ENCODE data around the gene PRKCH. TPM values are rescaled to one million over a fixed set of nuclear protein-coding genes. Genes with fewer than 3 reads are reported as not detected.
A peak's percentile ranks its signal among the peaks of the same experiment; 100 is the strongest.

Gene PRKCH
- total RNA-seq, 4 donors from 2014 or later = 17.9 to 28.7 (median 25.0) TPM

GRCh38 chr14:61476105-61476753 lies 154.8 kb downstream of the PRKCH start:
- Histone ChIP-seq H3K9me3 (no peaks in the 10 kb centered on the region), H3K27ac (peak overlapping the region; percentile 78 to 90 (median 80)), H3K4me3 (no peak overlapping the region), H3K27me3 (no peaks in the 10 kb centered on the region), H3K36me3 (no peaks in the 10 kb centered on the region), H3K4me1 (peaks cover 5 to 82% (median 16%) of the 10 kb centered on the region in 3 donors)
- whole genome bisulfite sequencing, 2 donors (ENCODE audit: low coverage in 1 of 2) = 83 to 86% methylated on average over 2 of the region's 2 CpGs
- TF ChIP-seq EP300 (IDR thresholded peaks at IDR 0.05) (no peak), POLR2AphosphoS5 (IDR thresholded peaks at IDR 0.05) (no peak), CTCF (IDR thresholded peaks at IDR 0.05) (no peak), POLR2A (IDR thresholded peaks at IDR 0.05) (no peak)
- ATAC-seq = no peak

- H3K9me3 ChIP-seq = no peaks in the 10 kb centered on the region
- peak overlapping the region; percentile 78 to 90 (median 80) for H3K27ac ChIP-seq
- peaks cover 5 to 76% (median 9%) of the 10 kb centered on the region in 3 donors for H3K4me1 ChIP-seq
- ATAC-seq = peak; percentile 82
- TF ChIP-seq POLR2A (IDR thresholded peaks at IDR 0.05) = peak in 1 of 2 donors; percentile 14
- TF ChIP-seq EP300 (IDR thresholded peaks at IDR 0.05) = peak; percentile 46
- peak; percentile 90 for TF ChIP-seq POLR2AphosphoS5 (IDR thresholded peaks at IDR 0.05)
- no peak for TF ChIP-seq CTCF (IDR thresholded peaks at IDR 0.05)
- 31 to 56% methylated on average over 5 to 6 of the region's 6 CpGs for WGBS, 2 donors (ENCODE audit: low coverage in 1 of 2)
- no peaks in the 10 kb centered on the region for H3K27me3 ChIP-seq
- H3K4me3 ChIP-seq = no peak overlapping the region
- no peaks in the 10 kb centered on the region for H3K36me3 ChIP-seq
These were observed 155.5 kb downstream of the PRKCH start for GRCh38 chr14:61476754-61477410.

GRCh38 chr14:61477712-61478462 lies 156.5 kb downstream of the PRKCH start:
- WGBS, 2 donors (ENCODE audit: low coverage in 1 of 2) = 66 to 77% methylated on average over 4 to 7 of the region's 10 CpGs
- H3K27me3 ChIP-seq = no peaks in the 10 kb centered on the region
- no peaks in the 10 kb centered on the region for H3K36me3 ChIP-seq
- TF ChIP-seq EP300 (IDR thresholded peaks at IDR 0.05) (no peak), POLR2A (IDR thresholded peaks at IDR 0.05) (no peak), POLR2AphosphoS5 (IDR thresholded peaks at IDR 0.05) (no peak), CTCF (IDR thresholded peaks at IDR 0.05) (no peak)
- ATAC-seq = no peak
- H3K9me3 ChIP-seq = no peaks in the 10 kb centered on the region
- H3K4me1 ChIP-seq = peaks cover 5 to 65% (median 8%) of the 10 kb centered on the region in 3 donors
- H3K27ac ChIP-seq = peak overlapping the region in 3 of 4 donors; percentile 78 to 80 (median 79)
- H3K4me3 ChIP-seq = no peak overlapping the region

GRCh38 chr14:61478971-61479473 lies 157.6 kb downstream of the PRKCH start:
- 51 to 67% methylated on average over 2 to 6 of the region's 6 CpGs for WGBS, 2 donors (ENCODE audit: low coverage in 1 of 2)
- peak overlapping the region in 3 of 4 donors; percentile 1 to 79 (median 78) for H3K27ac ChIP-seq

More at GRCh38 chr14:61478971-61479473, 157.6 kb downstream of the PRKCH start:
- Histone ChIP-seq H3K4me1 (peaks cover 5 to 58% (median 8%) of the 10 kb centered on the region in 3 donors), H3K27me3 (no peaks in the 10 kb centered on the region), H3K4me3 (no peak overlapping the region), H3K36me3 (no peaks in the 10 kb centered on the region), H3K9me3 (no peaks in the 10 kb centered on the region)
- no peak for ATAC-seq
- TF ChIP-seq POLR2AphosphoS5 (IDR thresholded peaks at IDR 0.05) (no peak), EP300 (IDR thresholded peaks at IDR 0.05) (no peak), CTCF (IDR thresholded peaks at IDR 0.05) (no peak), POLR2A (IDR thresholded peaks at IDR 0.05) (no peak)
